HG03159 (cell line): ENCODE data around the gene SGCD.
A peak's percentile ranks its signal among the peaks of the same experiment; 100 is the strongest.

Experiments used
- ATAC-seq: cut with Tn5 transposase; IDR thresholded peaks from one replicate; pipeline ENCODE4 v1.9.1; 2021; ENCODE audit warnings: mild to moderate bottlenecking, moderate library complexity; ENCODE audit not compliant: unreplicated experiment

SGCD gene

GRCh38 chr5:156755421-156756087 lies 428.6 kb downstream of the SGCD start:
- ATAC-seq = no peak

DNA sequence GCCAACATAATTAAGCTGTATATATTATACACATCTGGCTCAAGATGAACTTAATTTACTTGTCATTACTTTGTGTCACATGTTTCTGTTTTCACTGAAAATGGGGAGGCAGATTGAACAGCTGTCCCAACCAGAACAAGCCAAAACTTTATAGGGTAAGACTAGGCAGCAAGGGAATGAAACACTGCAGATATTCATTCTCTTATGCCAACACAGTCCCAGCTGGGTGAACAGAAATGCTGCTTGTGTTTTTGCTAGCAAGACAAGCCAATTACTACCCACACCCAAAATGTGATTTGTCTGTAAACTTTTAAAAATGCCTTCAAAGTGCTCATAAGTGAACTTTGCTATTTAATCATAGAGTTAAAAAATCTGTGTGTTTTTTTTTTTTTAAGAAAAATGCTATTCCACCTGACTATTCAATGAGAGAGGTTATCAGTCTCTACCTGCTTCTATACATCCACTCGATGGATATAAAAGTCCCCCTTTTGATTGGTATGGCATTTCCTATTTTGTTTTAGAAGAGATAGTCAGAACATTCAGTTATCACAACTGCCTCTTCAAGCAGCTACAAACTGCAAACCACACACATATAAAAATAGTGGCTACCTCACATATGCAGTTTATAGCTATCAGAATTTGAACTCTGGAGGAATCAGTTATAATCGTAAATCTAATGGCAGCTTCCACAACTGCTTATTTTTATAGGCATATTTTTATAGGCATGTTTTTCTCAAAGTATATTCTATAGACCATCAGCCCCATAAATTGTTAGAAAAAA lies 431.2 kb downstream of the SGCD start:
- no peak for ATAC-seq

DNA sequence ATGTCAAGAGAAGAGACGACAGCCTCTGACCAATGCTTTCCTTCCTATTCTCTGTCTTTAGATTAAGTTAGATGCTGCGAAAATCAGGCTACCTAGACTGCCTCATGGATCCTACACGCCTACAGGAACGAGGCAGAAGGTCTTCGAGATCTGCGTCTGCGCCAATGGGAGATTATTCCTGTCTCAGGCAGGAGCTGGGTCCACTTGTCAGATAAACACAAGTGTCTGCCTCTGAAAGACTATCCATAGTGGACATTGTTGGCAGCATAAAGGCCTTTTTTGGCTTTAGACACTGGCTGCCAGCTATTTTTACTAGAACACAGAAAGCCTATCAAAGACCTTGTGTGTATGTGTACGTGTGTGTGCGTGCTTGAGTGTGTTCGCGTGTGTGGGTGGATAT lies 432.2 kb downstream of the SGCD start:
- no peak for ATAC-seq

DNA sequence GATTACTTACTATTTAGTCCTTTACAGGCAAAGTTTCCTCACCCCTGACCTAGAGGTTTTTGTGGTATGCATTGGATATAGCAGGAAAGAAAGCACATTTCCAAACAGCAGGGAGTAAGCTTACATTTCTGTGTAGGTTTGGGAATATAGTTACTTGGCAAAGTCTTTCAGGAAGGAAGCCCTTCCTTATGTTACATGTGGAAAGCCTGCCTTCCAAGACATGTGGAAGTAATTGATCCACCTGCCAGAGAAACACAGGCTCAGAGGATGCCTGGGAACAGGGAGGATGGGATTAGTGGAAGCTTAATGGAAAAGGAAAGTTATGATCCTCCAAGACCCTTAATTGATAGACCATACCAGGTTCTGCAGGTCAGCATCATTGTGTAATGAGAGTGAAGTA lies 435.8 kb downstream of the SGCD start:
- no peak for ATAC-seq

DNA sequence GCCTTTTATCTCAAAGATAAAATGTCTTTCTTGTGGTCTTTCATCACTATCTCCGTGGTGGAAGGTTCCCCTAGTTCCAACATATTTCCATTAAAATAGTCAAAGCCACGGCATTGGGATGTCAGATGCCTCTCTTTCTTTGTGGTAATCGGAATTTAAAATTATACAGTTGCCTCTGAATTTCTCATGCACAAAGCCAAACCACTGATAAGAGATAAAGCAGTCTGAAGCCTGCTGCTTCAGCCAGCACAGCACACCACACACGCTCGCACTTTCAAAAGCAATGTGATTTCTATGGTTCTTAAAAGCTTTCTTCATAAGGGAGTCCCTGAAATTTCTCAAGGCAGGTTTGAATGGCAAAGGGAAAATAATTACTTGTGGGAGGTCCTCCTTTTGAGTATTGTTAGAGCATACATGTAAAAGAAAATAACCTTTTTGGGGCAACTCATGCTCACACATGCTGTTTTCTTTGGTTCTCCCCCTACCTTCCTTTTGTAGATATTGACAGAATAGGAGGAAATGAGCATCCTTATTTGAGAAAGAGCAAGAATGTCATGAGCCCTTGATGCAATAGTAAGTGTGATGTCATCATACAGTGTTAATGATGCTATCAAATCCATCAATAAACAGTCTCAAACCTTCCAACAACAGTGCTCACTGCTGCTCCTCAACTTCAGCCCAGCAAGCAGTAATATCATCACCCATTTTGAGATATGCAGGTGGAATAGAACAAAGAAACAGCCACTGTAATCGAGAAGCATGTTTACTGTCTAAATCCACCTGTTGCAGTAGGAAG lies 437.4 kb downstream of the SGCD start:
- ATAC-seq = no peak

DNA sequence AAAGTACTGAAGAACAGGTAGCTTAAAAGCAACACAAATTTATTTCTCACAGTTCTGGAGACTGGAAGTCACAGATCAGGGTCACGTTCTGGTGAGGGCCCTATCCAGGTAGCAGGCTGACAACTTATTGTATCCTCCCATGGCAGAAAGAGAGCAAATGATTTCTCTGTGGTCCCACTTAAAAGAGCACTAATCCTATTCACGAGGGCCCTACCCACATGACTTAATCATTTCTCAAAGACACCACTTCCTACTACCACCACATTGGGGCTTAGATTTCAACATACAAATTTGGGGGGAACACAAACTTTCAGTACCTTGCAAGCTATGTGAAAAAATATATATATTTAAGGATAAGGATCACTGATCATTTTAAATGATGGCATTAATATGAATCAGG lies 447.3 kb downstream of the SGCD start:
- no peak for ATAC-seq

- no peak for ATAC-seq
These were observed 451.3 kb downstream of the SGCD start for GRCh38 chr5:156778139-156778706.

- ATAC-seq = no peak
These were observed 451.8 kb downstream of the SGCD start for GRCh38 chr5:156778752-156779151.

DNA sequence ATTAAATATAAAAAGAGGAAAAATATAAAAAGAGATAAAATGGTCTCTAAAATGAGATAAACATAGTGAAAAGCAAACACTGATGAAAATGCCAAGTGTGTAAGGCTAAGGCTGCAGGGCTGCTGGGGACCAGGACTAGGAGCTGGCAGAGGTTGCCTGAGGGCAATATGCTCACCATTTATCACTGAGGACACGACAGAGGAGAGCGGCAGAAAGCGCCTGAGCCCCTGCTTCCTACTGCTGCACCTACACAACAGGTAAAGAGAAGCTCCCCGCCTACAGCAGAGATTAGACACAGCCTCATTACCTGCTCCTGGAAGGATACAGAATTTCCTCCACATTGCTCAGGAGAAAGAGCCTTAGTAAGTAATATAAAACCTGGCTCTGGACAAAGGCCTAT lies 452.5 kb downstream of the SGCD start:
- ATAC-seq = no peak

GRCh38 chr5:156783092-156783491 lies 456.1 kb downstream of the SGCD start:
- no peak for ATAC-seq

GRCh38 chr5:156794687-156795086 lies 467.7 kb downstream of the SGCD start:
- no peak for ATAC-seq

DNA sequence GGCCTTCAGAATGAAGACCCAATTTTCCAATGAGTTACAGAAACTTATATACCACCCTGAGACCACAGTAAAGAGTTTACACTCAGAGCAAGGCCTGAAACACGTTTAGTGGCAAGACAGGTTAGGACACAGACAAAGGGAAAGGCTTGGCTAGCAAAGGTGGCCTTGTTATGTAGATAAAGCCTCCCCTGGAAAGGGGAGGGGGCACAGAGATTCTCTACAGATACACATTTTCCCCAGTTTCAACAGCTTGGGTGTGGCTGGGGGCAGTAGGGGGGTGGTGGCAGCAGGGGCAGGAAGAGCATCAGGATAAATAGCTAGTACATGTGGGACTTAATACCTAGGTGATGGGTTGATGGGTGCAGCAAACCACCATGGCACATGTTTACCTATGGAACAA lies 471.2 kb downstream of the SGCD start:
- no peak for ATAC-seq

DNA sequence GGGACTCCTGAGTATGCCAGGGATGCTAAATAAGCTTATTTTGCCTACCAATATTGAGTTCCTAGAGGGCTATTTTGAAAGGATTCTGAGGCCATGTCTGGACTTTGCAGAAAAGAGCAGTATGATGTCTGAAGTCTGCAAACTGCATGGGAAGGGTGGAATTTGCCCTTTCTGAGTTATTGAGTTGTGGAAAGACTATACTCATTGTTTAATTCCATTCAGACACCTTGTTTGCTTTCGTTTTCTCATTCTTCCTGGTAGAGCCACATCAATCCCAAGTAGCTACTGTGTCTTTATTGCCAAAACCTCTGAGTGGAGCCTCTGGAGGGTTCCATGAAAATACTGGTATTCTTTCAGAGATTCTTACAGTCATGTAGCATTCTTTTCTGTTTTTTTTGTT lies 472.2 kb downstream of the SGCD start:
- ATAC-seq = no peak

DNA sequence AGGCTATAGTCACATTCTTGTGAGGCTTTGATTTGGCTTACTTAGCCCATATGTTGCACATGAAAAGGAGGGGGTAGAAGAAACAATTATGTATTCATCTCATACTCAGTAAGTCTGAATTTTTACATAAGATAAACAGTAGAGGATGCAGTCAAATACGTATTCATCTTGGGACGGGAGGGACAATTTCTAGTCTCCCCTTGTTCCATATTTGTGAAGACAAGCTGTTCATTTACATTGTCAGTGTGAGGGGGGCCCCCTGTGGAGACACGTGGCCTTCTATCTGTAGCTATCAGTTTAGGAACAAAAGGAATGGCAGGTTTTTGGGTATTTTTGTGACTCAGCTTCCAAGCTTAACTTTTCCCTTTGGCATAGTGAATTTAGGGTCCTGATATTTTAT lies 474.0 kb downstream of the SGCD start:
- ATAC-seq = no peak

DNA sequence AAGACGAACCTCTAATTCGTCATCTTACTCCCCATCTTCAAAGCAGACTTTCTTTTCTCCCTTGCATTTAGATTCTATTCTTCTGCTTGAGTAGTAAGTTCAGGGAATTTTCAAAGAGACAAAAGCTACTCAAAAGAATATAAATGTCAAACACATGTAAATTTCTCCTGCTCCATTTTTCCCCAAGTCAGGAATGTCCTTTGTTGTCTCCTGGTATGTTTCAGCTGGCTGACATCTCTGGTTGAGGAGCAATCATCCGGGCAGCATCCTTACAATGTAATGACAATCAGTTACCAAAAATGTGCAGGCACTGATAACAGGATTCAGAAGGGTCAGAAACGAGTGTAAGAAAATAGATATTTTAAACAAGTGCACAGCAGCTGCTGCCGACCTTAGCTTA lies 475.5 kb downstream of the SGCD start:
- no peak for ATAC-seq

GRCh38 chr5:156803404-156803803 lies 476.4 kb downstream of the SGCD start:
- ATAC-seq = no peak

GRCh38 chr5:156812959-156813358 lies 486.0 kb downstream of the SGCD start:
- no peak for ATAC-seq

DNA sequence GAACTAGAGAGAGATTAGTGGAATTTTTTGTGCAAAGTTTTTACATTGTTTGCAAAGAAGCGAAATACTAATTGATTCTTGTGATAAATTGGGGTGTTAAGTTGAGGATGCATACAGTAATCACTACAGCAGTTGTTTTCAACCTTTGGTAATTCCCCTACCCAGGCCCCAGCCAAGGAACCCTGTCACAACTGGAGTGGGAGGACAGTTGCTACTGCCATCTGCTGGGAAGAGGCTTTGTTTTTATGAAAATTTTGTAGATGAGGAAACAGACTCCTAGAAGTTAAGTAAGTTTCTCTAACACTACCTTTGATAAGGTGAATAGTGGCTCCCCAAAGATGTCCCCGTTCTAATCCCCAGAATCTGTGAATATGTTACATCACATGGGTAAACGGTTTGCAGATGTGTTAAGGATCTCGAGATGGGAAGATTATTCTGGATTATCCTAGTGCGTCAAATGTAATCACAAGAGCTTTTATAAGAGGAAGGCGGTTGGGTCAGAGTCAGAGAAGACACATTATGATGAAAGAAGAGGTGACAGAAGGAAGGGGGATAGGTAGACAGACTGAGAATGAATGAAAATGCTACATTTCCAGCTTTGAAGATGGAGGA lies 489.1 kb downstream of the SGCD start:
- peak; percentile 62 for ATAC-seq
